CD8-positive, alpha-beta memory T cell (primary cell): ENCODE measurements around the gene ST3GAL2. TPM values are rescaled to one million over a fixed set of nuclear protein-coding genes. Genes with fewer than 3 reads are reported as not detected.
A peak's percentile ranks its signal among the peaks of the same experiment; 100 is the strongest.
"Not testable (repeated sequence)": the region's sequence is repeated elsewhere in the genome, so short reads cannot be mapped to it uniquely, and the experiment has no call there.

ENCODE experiments used
- CTCF ChIA-PET: fragments of 350-600 bp; sonication (Branson Sonifier 250); formaldehyde crosslinking; loops from one replicate; lab custom pipeline; 2021; ENCODE audit warnings: antibody characterized with exemption; lab: Charles Lee
- POLR2A ChIA-PET: fragments of 350-600 bp; sonication (Branson Sonifier 250); formaldehyde crosslinking; loops from one replicate; lab custom pipeline; 2021; ENCODE audit warnings: antibody characterized with exemption; lab: Charles Lee
- DNase-seq, 5 donors: peaks; one replicate each; pipeline versions ENCODE4 v3.0.0 to v3.0.0-alpha.2; 2020 to 2022; ENCODE audit warnings: mixed read lengths in 1 of 5
- H3K27ac ChIP-seq: one replicate; pipeline ENCODE4 v1.7.0; 2013; ENCODE audit warnings: low read depth, mild to moderate bottlenecking, low read length, moderate library complexity
- H3K27me3 ChIP-seq: 2 replicates; pipeline ENCODE4 v1.7.0; 2013; ENCODE audit warnings: low read length, mild to moderate bottlenecking; ENCODE audit not compliant: insufficient read depth, poor library complexity, severe bottlenecking
- H3K36me3 ChIP-seq: 2 replicates; pipeline ENCODE4 v1.7.0; 2013; ENCODE audit warnings: mild to moderate bottlenecking, low read length, moderate library complexity; ENCODE audit not compliant: insufficient read depth
- H3K4me1 ChIP-seq: 2 replicates; pipeline ENCODE4 v1.7.0; 2013; ENCODE audit warnings: mild to moderate bottlenecking, low read length, moderate library complexity; ENCODE audit not compliant: insufficient read depth
- H3K4me3 ChIP-seq: 2 replicates; pipeline ENCODE4 v1.7.0; 2013; ENCODE audit warnings: mild to moderate bottlenecking, low read length
- H3K9me3 ChIP-seq: 2 replicates; pipeline ENCODE4 v1.7.0; 2013; ENCODE audit warnings: mild to moderate bottlenecking, low read length
- H3K27ac Mint-ChIP-seq, 8 donors: one replicate each; pipeline ENCODE4 v1.8.0; 2020 to 2021; ENCODE audit warnings: mixed read lengths in 8 of 8, mild to moderate bottlenecking in 6 of 8, inconsistent platforms in 3 of 8, moderate library complexity in 3 of 8
- H3K27me3 Mint-ChIP-seq, 2 donors: one replicate each; pipeline ENCODE4 v1.8.0; 2020 to 2021; ENCODE audit warnings: mixed read lengths in 2 of 2, mild to moderate bottlenecking in 1 of 2, moderate library complexity in 1 of 2
- H3K36me3 Mint-ChIP-seq, 3 donors: one replicate each; pipeline ENCODE4 v1.8.0; 2020 to 2021; ENCODE audit warnings: mixed read lengths in 3 of 3, inconsistent platforms in 1 of 3, mild to moderate bottlenecking in 1 of 3
- H3K4me1 Mint-ChIP-seq, 3 donors: one replicate each; pipeline ENCODE4 v1.8.0; 2020 to 2021; ENCODE audit warnings: mixed read lengths in 3 of 3, inconsistent platforms in 1 of 3, mild to moderate bottlenecking in 1 of 3
- H3K4me3 Mint-ChIP-seq, 7 donors: one replicate each; pipeline ENCODE4 v1.8.0; 2020 to 2021; ENCODE audit warnings: mixed read lengths in 7 of 7, mild to moderate bottlenecking in 6 of 7, moderate library complexity in 4 of 7, inconsistent platforms in 2 of 7
- H3K9me3 Mint-ChIP-seq, 5 donors: one replicate each; pipeline ENCODE4 v1.8.0; 2020 to 2022; ENCODE audit warnings: mixed read lengths in 5 of 5, mild to moderate bottlenecking in 3 of 5, moderate library complexity in 2 of 5, inconsistent platforms in 1 of 5
- polyA plus RNA-seq: library from polyadenylated mRNA; unstranded; fragments of 300-500 nt; fragmentation: Illumina TruSeq; gene quantifications from one replicate; pipeline ENCODE4 v1.2.3, GENCODE V29; 2021
- total RNA-seq, 2 experiments: library from RNA; stranded (reverse); gene quantifications; one replicate each; pipeline ENCODE4 v1.2.3, GENCODE V29; 2021

ST3GAL2 gene
- total and polyA plus RNA-seq, 3 experiments from 2014 or later: 20.1 to 24.8 (median 24.2) TPM

DNA sequence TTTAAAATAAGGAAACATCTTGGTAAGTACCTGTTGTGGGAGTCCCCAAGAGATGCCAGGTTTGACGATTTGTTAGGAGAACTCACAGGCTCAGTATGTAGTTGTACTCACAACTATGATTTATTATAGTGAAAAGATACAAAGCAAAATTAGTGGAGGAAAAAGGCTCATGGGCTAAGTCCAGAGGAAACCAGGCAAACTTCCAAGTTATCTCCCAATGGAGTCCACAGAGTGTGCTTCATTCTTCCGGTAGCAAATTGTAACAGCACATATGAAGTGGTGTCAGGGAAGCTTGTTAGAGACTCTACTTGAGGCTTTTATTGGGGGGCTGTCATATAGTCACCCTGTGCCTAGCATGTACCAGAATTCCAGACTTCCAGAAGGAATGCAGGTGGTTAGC lies 89.9 kb downstream of the ST3GAL2 start:
- Mint-ChIP-seq H3K9me3 (no peaks in the 10 kb centered on the region), H3K36me3 (peaks cover 0 to 40% (median 9%) of the 10 kb centered on the region in 3 donors), H3K27ac (peak overlapping the region in 7 of 8 donors; percentile 4 to 99 (median 65)), H3K27me3 (peaks cover 0 to 4% of the 10 kb centered on the region in 2 donors), H3K4me1 (peaks cover 25 to 46% (median 35%) of the 10 kb centered on the region in 3 donors), H3K4me3 (peak overlapping the region in 2 of 7 donors; percentile 5 to 25)
- no peaks in the 10 kb centered on the region for H3K27me3 ChIP-seq
- POLR2A ChIA-PET: interaction anchor here (0.6 to 1.0 kb wide), 2 partner anchors 33 to 47 kb away, joined by 4 to 6 read pairs; no protein-coding TSS in a partner anchor
- peaks cover 19% of the 10 kb centered on the region for H3K4me1 ChIP-seq
- H3K4me3 ChIP-seq: no peak overlapping the region
- no peaks in the 10 kb centered on the region for H3K36me3 ChIP-seq
- H3K9me3 ChIP-seq: no peaks in the 10 kb centered on the region
- CTCF ChIA-PET: no interaction called here
- no peak for DNase-seq
- no peak overlapping the region for H3K27ac ChIP-seq

- DNase-seq: no peak
- peak overlapping the region; percentile 90 to 99 (median 96) for H3K4me3 Mint-ChIP-seq
- H3K27ac Mint-ChIP-seq: peak overlapping the region; percentile 85 to 99 (median 99)
- H3K4me3 ChIP-seq: peak overlapping the region; percentile 54
- no peaks in the 10 kb centered on the region for H3K27me3 ChIP-seq
- peaks cover 0 to 4% of the 10 kb centered on the region in 2 donors for H3K27me3 Mint-ChIP-seq
- no peaks in the 10 kb centered on the region for H3K36me3 ChIP-seq
- ChIA-PET CTCF (interaction anchor here (0.9 to 2.0 kb wide), 7 partner anchors 8 to 163 kb away, joined by 3 to 10 read pairs (median 3); partner anchors contain the start of genes AARS1 and DDX19B), POLR2A (interaction anchor here (0.8 to 2.5 kb wide), 7 partner anchors 35 to 108 kb away, joined by 3 to 24 read pairs (median 8); partner anchors contain the start of genes AARS1, DDX19B, FCSK and ST3GAL2)
- H3K9me3 ChIP-seq: no peaks in the 10 kb centered on the region
- H3K4me1 Mint-ChIP-seq: peaks cover 22 to 42% (median 35%) of the 10 kb centered on the region in 3 donors
- H3K4me1 ChIP-seq: peaks cover 19% of the 10 kb centered on the region
- peak overlapping the region; percentile 99 for H3K27ac ChIP-seq
- H3K36me3 Mint-ChIP-seq: peaks cover 0 to 28% (median 4%) of the 10 kb centered on the region in 3 donors
- no peaks in the 10 kb centered on the region for H3K9me3 Mint-ChIP-seq
Observed at GRCh38 chr16:70345840-70346239, 93.1 kb downstream of the ST3GAL2 start.

DNA sequence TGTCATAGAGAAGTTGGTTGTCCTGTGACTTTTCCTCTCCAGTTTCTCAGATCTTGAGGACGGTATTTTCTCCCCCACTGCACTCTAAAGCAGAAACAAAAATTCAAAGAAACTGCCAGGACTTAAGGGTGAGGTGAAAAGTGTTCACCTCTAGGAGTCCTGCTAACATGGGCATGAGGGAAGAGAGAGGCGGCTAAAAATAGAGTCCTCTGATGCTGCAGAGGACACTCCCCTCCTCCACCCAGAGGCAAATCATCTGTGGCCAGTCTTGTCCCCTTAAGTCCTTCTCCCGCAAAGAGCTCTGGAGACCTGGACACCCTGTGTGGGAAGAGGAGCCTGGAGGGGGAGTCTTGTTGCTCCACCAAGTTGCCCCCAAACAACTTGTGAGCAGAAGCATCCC lies 96.9 kb downstream of the ST3GAL2 start:
- POLR2A ChIA-PET: no interaction called here

DNA sequence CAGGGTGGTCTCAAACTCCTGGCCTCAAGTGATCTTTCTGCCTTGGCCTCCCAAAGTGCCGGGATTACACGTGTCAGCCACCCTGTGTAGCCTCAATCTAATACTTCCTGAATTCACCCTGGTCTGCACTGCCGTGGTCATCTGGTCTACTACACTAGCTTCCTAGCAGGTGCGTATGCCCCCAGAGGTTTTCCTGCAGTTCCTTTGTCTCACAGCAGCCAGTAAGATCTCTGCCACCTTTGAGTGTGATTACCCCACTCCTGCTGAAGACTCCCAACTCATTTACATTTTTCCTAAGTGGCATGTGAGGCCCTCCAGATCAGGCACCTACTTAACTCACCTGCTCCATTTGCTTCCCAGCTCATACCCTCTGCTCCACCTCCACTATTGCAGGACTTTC lies 97.3 kb downstream of the ST3GAL2 start:
- POLR2A ChIA-PET: no interaction called here
- no peak overlapping the region for H3K4me3 Mint-ChIP-seq
- peak overlapping the region in 2 of 8 donors; percentile 47 to 57 for H3K27ac Mint-ChIP-seq
- DNase-seq: no peak
- CTCF ChIA-PET: no interaction called here
- H3K27ac ChIP-seq: no peak overlapping the region
- H3K4me3 ChIP-seq: no peak overlapping the region
- H3K27me3 Mint-ChIP-seq: peaks cover 0 to under 1% of the 10 kb centered on the region in 2 donors
- H3K27me3 ChIP-seq: no peaks in the 10 kb centered on the region
- no peaks in the 10 kb centered on the region for H3K9me3 ChIP-seq
- H3K36me3 Mint-ChIP-seq: peaks cover 0 to under 1% (median 0%) of the 10 kb centered on the region in 3 donors
- peaks cover 6% of the 10 kb centered on the region for H3K4me1 ChIP-seq
- H3K9me3 Mint-ChIP-seq: no peaks in the 10 kb centered on the region
- H3K4me1 Mint-ChIP-seq: peaks cover 4 to 9% (median 8%) of the 10 kb centered on the region in 3 donors
- H3K36me3 ChIP-seq: no peaks in the 10 kb centered on the region

More for the DNA sequence above, 96.9 kb downstream of the ST3GAL2 start:
- peaks cover 0 to 4% of the 10 kb centered on the region in 2 donors for H3K27me3 Mint-ChIP-seq
- no peak for DNase-seq
- peaks cover 0 to 5% (median 0%) of the 10 kb centered on the region in 3 donors for H3K36me3 Mint-ChIP-seq
- H3K27me3 ChIP-seq: no peaks in the 10 kb centered on the region
- CTCF ChIA-PET: no interaction called here
- H3K9me3 ChIP-seq: no peaks in the 10 kb centered on the region
- H3K27ac ChIP-seq: no peak overlapping the region
- H3K9me3 Mint-ChIP-seq: no peaks in the 10 kb centered on the region
- peaks cover 6 to 13% (median 12%) of the 10 kb centered on the region in 3 donors for H3K4me1 Mint-ChIP-seq
- H3K27ac Mint-ChIP-seq: peak overlapping the region in 2 of 8 donors; percentile 47 to 57
- H3K4me1 ChIP-seq: peaks cover 6% of the 10 kb centered on the region
- H3K4me3 Mint-ChIP-seq: no peak overlapping the region
- H3K4me3 ChIP-seq: no peak overlapping the region
- H3K36me3 ChIP-seq: no peaks in the 10 kb centered on the region

- CTCF ChIA-PET: interaction anchor here (1.2 kb wide), 1 partner anchor 8 kb away, joined by 3 read pairs; the partner anchor contains the start of gene DDX19A
- no peak overlapping the region for H3K27ac Mint-ChIP-seq
- no peak overlapping the region for H3K4me3 Mint-ChIP-seq
- Histone ChIP-seq H3K4me3 (no peak overlapping the region), H3K9me3 (no peaks in the 10 kb centered on the region), H3K27me3 (no peaks in the 10 kb centered on the region), H3K27ac (no peak overlapping the region), H3K4me1 (no peaks in the 10 kb centered on the region), H3K36me3 (peaks cover 14% of the 10 kb centered on the region)
- no peaks in the 10 kb centered on the region for H3K27me3 Mint-ChIP-seq
- H3K36me3 Mint-ChIP-seq: peaks cover 4 to 25% (median 15%) of the 10 kb centered on the region in 3 donors
- DNase-seq: no peak
- POLR2A ChIA-PET: no interaction called here
- no peaks in the 10 kb centered on the region for H3K4me1 Mint-ChIP-seq
- H3K9me3 Mint-ChIP-seq: no peaks in the 10 kb centered on the region
Observed at GRCh38 chr16:70337814-70338213, 101.1 kb downstream of the ST3GAL2 start.

GRCh38 chr16:70332728-70333127 lies 106.2 kb downstream of the ST3GAL2 start:
- H3K27ac ChIP-seq, DNase-seq, H3K4me1 Mint-ChIP-seq, H3K4me3 Mint-ChIP-seq, POLR2A ChIA-PET, H3K27me3 Mint-ChIP-seq, H3K4me3 ChIP-seq, CTCF ChIA-PET, H3K9me3 Mint-ChIP-seq, H3K27me3 ChIP-seq, H3K9me3 ChIP-seq, H3K4me1 ChIP-seq: not testable (repeated sequence)
- Mint-ChIP-seq H3K27ac (peak overlapping the region in 1 of 8 donors; percentile 27), H3K36me3 (peaks cover 8 to 56% (median 17%) of the 10 kb centered on the region in 3 donors)
- H3K36me3 ChIP-seq: peaks cover 18% of the 10 kb centered on the region

DNA sequence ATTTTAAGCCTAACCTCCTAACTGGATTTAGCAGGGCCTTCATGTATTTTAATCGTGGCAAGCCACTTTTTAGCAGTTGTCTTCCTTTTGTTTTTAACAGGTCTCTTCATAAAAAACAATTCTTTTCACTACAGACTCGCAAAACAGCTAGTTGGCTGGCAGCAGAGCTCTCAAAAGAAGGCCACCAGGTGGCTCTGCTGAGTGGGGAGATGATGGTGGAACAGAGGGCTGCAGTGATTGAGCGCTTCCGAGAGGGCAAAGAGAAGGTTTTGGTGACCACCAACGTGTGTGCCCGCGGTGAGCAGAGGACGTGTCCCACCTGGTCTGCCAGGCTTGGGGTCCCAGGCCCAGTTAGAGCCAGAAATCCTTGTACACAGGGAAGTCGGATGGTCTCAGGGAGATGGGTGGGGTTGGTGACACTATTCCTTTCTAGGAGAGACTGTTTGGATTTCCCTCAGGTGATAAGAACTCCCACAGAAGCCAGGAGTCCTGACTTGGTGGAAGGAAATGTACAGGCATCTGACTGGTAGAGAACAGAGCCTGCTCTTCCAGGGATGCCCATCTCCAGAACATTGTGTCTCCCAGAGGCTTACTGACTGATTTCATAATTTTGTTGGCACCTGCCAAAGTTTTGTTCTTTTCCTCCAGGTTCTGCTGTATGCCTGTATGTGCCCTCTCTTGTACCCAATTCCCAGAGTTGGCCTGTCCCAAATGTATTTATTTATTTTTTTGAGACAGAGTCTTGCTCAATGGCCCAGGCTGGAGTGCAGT lies 107.1 kb downstream of the ST3GAL2 start:
- no peaks in the 10 kb centered on the region for H3K27me3 Mint-ChIP-seq

More for the DNA sequence above, 107.1 kb downstream of the ST3GAL2 start:
- H3K4me1 ChIP-seq: no peaks in the 10 kb centered on the region
- peaks cover 8 to 57% (median 17%) of the 10 kb centered on the region in 3 donors for H3K36me3 Mint-ChIP-seq
- CTCF ChIA-PET: interaction anchor here (0.9 kb wide), 1 partner anchor 43 kb away, joined by 3 read pairs; no protein-coding TSS in a partner anchor
- no peak overlapping the region for H3K4me3 Mint-ChIP-seq
- H3K9me3 ChIP-seq: no peaks in the 10 kb centered on the region
- H3K27me3 ChIP-seq: no peaks in the 10 kb centered on the region
- no peak for DNase-seq
- H3K27ac ChIP-seq: no peak overlapping the region
- H3K4me1 Mint-ChIP-seq: no peaks in the 10 kb centered on the region
- H3K4me3 ChIP-seq: no peak overlapping the region
- H3K27ac Mint-ChIP-seq: peak overlapping the region in 3 of 8 donors; percentile 23 to 75 (median 61)
- POLR2A ChIA-PET: interaction anchor here (0.7 kb wide), 1 partner anchor 16 kb away, joined by 3 read pairs; no protein-coding TSS in a partner anchor
- H3K9me3 Mint-ChIP-seq: no peaks in the 10 kb centered on the region
- peaks cover 18% of the 10 kb centered on the region for H3K36me3 ChIP-seq
